Glutamatergic neuron (in vitro differentiated cells): ENCODE results near the gene FSCN2. TPM values are rescaled to one million over a fixed set of nuclear protein-coding genes. Genes with fewer than 3 reads are reported as not detected.

Experiments used
- DNase-seq: peaks from one replicate; pipeline ENCODE4 v3.0.0; 2022
- H3K27ac Mint-ChIP-seq: one replicate; pipeline ENCODE4 v1.8.0; 2020; ENCODE audit warnings: mild to moderate bottlenecking, mixed read lengths, inconsistent platforms; ENCODE audit not compliant: unreplicated experiment
- H3K27me3 Mint-ChIP-seq: one replicate; pipeline ENCODE4 v1.8.0; 2020; ENCODE audit warnings: mild to moderate bottlenecking, moderate library complexity, mixed read lengths, inconsistent platforms; ENCODE audit not compliant: unreplicated experiment
- H3K36me3 Mint-ChIP-seq: one replicate; pipeline ENCODE4 v1.8.0; 2020; ENCODE audit warnings: mild to moderate bottlenecking, mixed read lengths, inconsistent platforms; ENCODE audit not compliant: unreplicated experiment
- H3K4me1 Mint-ChIP-seq: one replicate; pipeline ENCODE4 v1.8.0; 2020; ENCODE audit warnings: mild to moderate bottlenecking, low read depth, mixed read lengths, inconsistent platforms; ENCODE audit not compliant: unreplicated experiment
- H3K4me3 Mint-ChIP-seq: one replicate; pipeline ENCODE4 v1.8.0; 2020; ENCODE audit warnings: mild to moderate bottlenecking, mixed read lengths, inconsistent platforms; ENCODE audit not compliant: unreplicated experiment
- H3K9me3 Mint-ChIP-seq: one replicate; pipeline ENCODE4 v1.8.0; 2020; ENCODE audit warnings: mild to moderate bottlenecking, moderate library complexity, mixed read lengths, inconsistent platforms; ENCODE audit not compliant: unreplicated experiment
- CTCF ChIP-seq: fragments of 200-600 bp; sonication (generic); IDR thresholded peaks from one replicate; pipeline ENCODE4 v1.5.0; 2021; ENCODE audit not compliant: partially characterized antibody, unreplicated experiment
- total RNA-seq: library from RNA; stranded (reverse); fragmentation: NEBNext Ultra II Directional; extraction: Animal tissue kit (Norgen Biotek cat#: 25700); gene quantifications from one replicate; pipeline ENCODE4 v1.2.1, GENCODE V29; 2021; ENCODE audit not compliant: unreplicated experiment

The FSCN2 gene
- total RNA-seq, 1 donor from 2014 or later = 6.1 TPM

GRCh38 chr17:81566461-81567126 is 38.4 kb downstream of the FSCN2 start:
- H3K4me3 Mint-ChIP-seq = peak overlapping the region; percentile 46
- H3K27ac Mint-ChIP-seq = peak overlapping the region; percentile 75
- peaks cover 4% of the 10 kb centered on the region for H3K27me3 Mint-ChIP-seq
- no peaks in the 10 kb centered on the region for H3K36me3 Mint-ChIP-seq
- H3K4me1 Mint-ChIP-seq = peaks cover 5% of the 10 kb centered on the region
- no peak for TF ChIP-seq CTCF
- H3K9me3 Mint-ChIP-seq = peaks cover 5% of the 10 kb centered on the region
- no peak for DNase-seq

- Mint-ChIP-seq H3K9me3 (peaks cover 5% of the 10 kb centered on the region), H3K27ac (no peak overlapping the region), H3K4me3 (no peak overlapping the region), H3K36me3 (no peaks in the 10 kb centered on the region), H3K4me1 (peaks cover 5% of the 10 kb centered on the region), H3K27me3 (peaks cover 4% of the 10 kb centered on the region)
- TF ChIP-seq CTCF = no peak
- DNase-seq = no peak
Observed at GRCh38 chr17:81567191-81567590, 39.0 kb downstream of the FSCN2 start.

GRCh38 chr17:81568416-81568815 is 40.2 kb downstream of the FSCN2 start:
- Mint-ChIP-seq H3K4me1 (peaks cover 5% of the 10 kb centered on the region), H3K9me3 (peaks cover 5% of the 10 kb centered on the region), H3K36me3 (no peaks in the 10 kb centered on the region), H3K27me3 (peaks cover 4% of the 10 kb centered on the region), H3K27ac (no peak overlapping the region), H3K4me3 (no peak overlapping the region)
- TF ChIP-seq CTCF = no peak
- no peak for DNase-seq

GRCh38 chr17:81569986-81570514 is 41.9 kb downstream of the FSCN2 start:
- no peak overlapping the region for H3K27ac Mint-ChIP-seq
- DNase-seq = no peak
- H3K36me3 Mint-ChIP-seq = no peaks in the 10 kb centered on the region
- H3K4me3 Mint-ChIP-seq = no peak overlapping the region
- peaks cover 8% of the 10 kb centered on the region for H3K9me3 Mint-ChIP-seq
- TF ChIP-seq CTCF = no peak
- peaks cover 4% of the 10 kb centered on the region for H3K27me3 Mint-ChIP-seq
- peaks cover 9% of the 10 kb centered on the region for H3K4me1 Mint-ChIP-seq

GRCh38 chr17:81570964-81571363 is 42.8 kb downstream of the FSCN2 start:
- H3K27ac Mint-ChIP-seq = no peak overlapping the region
- no peak for TF ChIP-seq CTCF
- H3K36me3 Mint-ChIP-seq = no peaks in the 10 kb centered on the region
- H3K4me1 Mint-ChIP-seq = peaks cover 9% of the 10 kb centered on the region
- peaks cover 8% of the 10 kb centered on the region for H3K9me3 Mint-ChIP-seq
- peaks cover 4% of the 10 kb centered on the region for H3K27me3 Mint-ChIP-seq
- no peak for DNase-seq
- no peak overlapping the region for H3K4me3 Mint-ChIP-seq
